ENCODE data around the gene VDAC1. TPM values are rescaled to one million over a fixed set of nuclear protein-coding genes. Genes with fewer than 3 reads are reported as not detected.

VDAC1 gene
- polyA plus RNA-seq, 1 donor (not counting 4 experiments of a cell fraction or from before 2014, with no cell fraction given): 300 TPM

DNA sequence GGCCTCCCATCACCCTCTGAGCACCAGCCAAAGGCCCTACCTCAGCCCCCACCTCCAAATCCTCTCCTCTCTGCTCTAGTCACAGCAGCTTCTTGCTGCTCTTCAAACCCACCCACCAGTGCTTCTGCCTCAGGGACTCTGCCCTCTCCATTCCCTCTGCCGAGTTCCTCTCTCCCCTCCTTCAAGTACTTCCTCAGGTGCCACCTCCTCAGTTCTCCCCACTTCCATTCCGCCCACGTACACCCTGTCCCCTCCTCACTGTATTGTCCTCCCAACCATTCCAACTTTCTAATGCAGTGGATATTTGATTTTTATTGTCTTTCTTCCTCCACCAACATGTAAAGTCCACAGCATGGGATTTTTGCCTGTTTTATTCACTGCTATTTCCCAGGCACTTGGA is 79.5 kb downstream of the VDAC1 start:
- no peak overlapping the region for H3K4me3 ChIP-seq (ENCODE audit: control insufficient read depth in 2 of 3, extremely low read depth in 1 of 3, insufficient read depth in 2 of 3, low read depth in 1 of 3, low read length in 3 of 3)
- H3K9me3 ChIP-seq (ENCODE audit: control insufficient read depth, low read depth, low read length): no peaks in the 10 kb centered on the region
- FAIRE-seq (no peak), DNase-seq (ENCODE audit: low read depth, low spot score) (no peak)
- H3K79me2 ChIP-seq (ENCODE audit: control insufficient read depth, insufficient read depth, low read length): no peaks in the 10 kb centered on the region
- no peak overlapping the region for H3K27ac ChIP-seq (ENCODE audit: control insufficient read depth, insufficient read depth, low read length)
- H3K9me1 ChIP-seq (ENCODE audit: control insufficient read depth, extremely low read depth, insufficient read depth, low read length): no peaks in the 10 kb centered on the region
- peaks cover 14% of the 10 kb centered on the region for H3K27me3 ChIP-seq (ENCODE audit: control insufficient read depth, extremely low read depth, insufficient read depth, low read length)
- dilution Hi-C loops (cut with MboI; ENCODE audit: extremely low pct_ligation_motif_present, low sequenced_read_pairs): no loop called here
- no peaks in the 10 kb centered on the region for H4K20me1 ChIP-seq (ENCODE audit: control insufficient read depth, extremely low read depth, insufficient read depth, low read length)
- H3K4me2 ChIP-seq (ENCODE audit: control insufficient read depth, extremely low read depth, insufficient read depth, low read depth, low read length): no peak overlapping the region
- H3K9ac ChIP-seq (ENCODE audit: control insufficient read depth, extremely low read depth, insufficient read depth, low read length): no peak overlapping the region
- H3K36me3 ChIP-seq (ENCODE audit: control insufficient read depth in 2 of 2, extremely low read depth in 1 of 2, insufficient read depth in 2 of 2, low read length in 2 of 2): no peaks in the 10 kb centered on the region
- no peaks in the 10 kb centered on the region for H3K4me1 ChIP-seq (ENCODE audit: control insufficient read depth, extremely low read depth, insufficient read depth, low read length)
- TF ChIP-seq EZH2 (IDR thresholded peaks at IDR 0.05; ENCODE audit: low read length): no peak
- TF ChIP-seq, protein P1, sequence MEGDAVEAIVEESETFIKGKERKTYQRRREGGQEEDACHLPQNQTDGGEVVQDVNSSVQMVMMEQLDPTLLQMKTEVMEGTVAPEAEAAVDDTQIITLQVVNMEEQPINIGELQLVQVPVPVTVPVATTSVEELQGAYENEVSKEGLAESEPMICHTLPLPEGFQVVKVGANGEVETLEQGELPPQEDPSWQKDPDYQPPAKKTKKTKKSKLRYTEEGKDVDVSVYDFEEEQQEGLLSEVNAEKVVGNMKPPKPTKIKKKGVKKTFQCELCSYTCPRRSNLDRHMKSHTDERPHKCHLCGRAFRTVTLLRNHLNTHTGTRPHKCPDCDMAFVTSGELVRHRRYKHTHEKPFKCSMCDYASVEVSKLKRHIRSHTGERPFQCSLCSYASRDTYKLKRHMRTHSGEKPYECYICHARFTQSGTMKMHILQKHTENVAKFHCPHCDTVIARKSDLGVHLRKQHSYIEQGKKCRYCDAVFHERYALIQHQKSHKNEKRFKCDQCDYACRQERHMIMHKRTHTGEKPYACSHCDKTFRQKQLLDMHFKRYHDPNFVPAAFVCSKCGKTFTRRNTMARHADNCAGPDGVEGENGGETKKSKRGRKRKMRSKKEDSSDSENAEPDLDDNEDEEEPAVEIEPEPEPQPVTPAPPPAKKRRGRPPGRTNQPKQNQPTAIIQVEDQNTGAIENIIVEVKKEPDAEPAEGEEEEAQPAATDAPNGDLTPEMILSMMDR (optimal IDR thresholded peaks at IDR 0.05 in 1 of 3, IDR thresholded peaks at IDR 0.05 in 1 of 3, conservative IDR thresholded peaks at IDR 0.05 in 1 of 3; ENCODE audit: extremely low read depth in 1 of 3, insufficient read depth in 2 of 3, low read length in 3 of 3): no peak
- H2AFZ ChIP-seq (ENCODE audit: control insufficient read depth, low read length): no peak overlapping the region

GRCh38 chr5:133924221-133924920 is 80.4 kb downstream of the VDAC1 start:
- H3K36me3 ChIP-seq (ENCODE audit: control insufficient read depth in 2 of 2, extremely low read depth in 1 of 2, insufficient read depth in 2 of 2, low read length in 2 of 2): no peaks in the 10 kb centered on the region
- no peak overlapping the region for H3K9ac ChIP-seq (ENCODE audit: control insufficient read depth, extremely low read depth, insufficient read depth, low read length)
- H2AFZ ChIP-seq (ENCODE audit: control insufficient read depth, low read length): no peak overlapping the region
- H3K79me2 ChIP-seq (ENCODE audit: control insufficient read depth, insufficient read depth, low read length): no peaks in the 10 kb centered on the region
- FAIRE-seq: no peak
- H3K4me1 ChIP-seq (ENCODE audit: control insufficient read depth, extremely low read depth, insufficient read depth, low read length): no peaks in the 10 kb centered on the region
- no peak overlapping the region for H3K4me2 ChIP-seq (ENCODE audit: control insufficient read depth, extremely low read depth, insufficient read depth, low read depth, low read length)
- DNase-seq (ENCODE audit: low read depth, low spot score): no peak
- no peaks in the 10 kb centered on the region for H4K20me1 ChIP-seq (ENCODE audit: control insufficient read depth, extremely low read depth, insufficient read depth, low read length)
- H3K27me3 ChIP-seq (ENCODE audit: control insufficient read depth, extremely low read depth, insufficient read depth, low read length): peaks cover 14% of the 10 kb centered on the region
- H3K27ac ChIP-seq (ENCODE audit: control insufficient read depth, insufficient read depth, low read length): no peak overlapping the region
- no peak overlapping the region for H3K4me3 ChIP-seq (ENCODE audit: control insufficient read depth in 2 of 3, extremely low read depth in 1 of 3, insufficient read depth in 2 of 3, low read depth in 1 of 3, low read length in 3 of 3)
- H3K9me1 ChIP-seq (ENCODE audit: control insufficient read depth, extremely low read depth, insufficient read depth, low read length): no peaks in the 10 kb centered on the region
- TF ChIP-seq, protein P1 (optimal IDR thresholded peaks at IDR 0.05 in 1 of 3, IDR thresholded peaks at IDR 0.05 in 1 of 3, conservative IDR thresholded peaks at IDR 0.05 in 1 of 3; ENCODE audit: extremely low read depth in 1 of 3, insufficient read depth in 2 of 3, low read length in 3 of 3): no peak
- dilution Hi-C loops (cut with MboI; ENCODE audit: extremely low pct_ligation_motif_present, low sequenced_read_pairs): no loop called here
- H3K9me3 ChIP-seq (ENCODE audit: control insufficient read depth, low read depth, low read length): no peaks in the 10 kb centered on the region
